IgD-negative memory B cell (primary cell): ENCODE data around the gene GCNT1. TPM values are rescaled to one million over a fixed set of nuclear protein-coding genes. Genes with fewer than 3 reads are reported as not detected.

Source experiments
- H3K27ac Mint-ChIP-seq, 3 donors: one replicate each; pipeline ENCODE4 v1.8.0; 2020 to 2022; ENCODE audit warnings: mild to moderate bottlenecking in 3 of 3, mixed read lengths in 3 of 3, moderate library complexity in 1 of 3
- H3K27me3 Mint-ChIP-seq: one replicate; pipeline ENCODE4 v1.8.0; 2021; ENCODE audit warnings: mixed read lengths
- H3K36me3 Mint-ChIP-seq: one replicate; pipeline ENCODE4 v1.8.0; 2020; ENCODE audit warnings: mild to moderate bottlenecking, mixed read lengths
- H3K4me1 Mint-ChIP-seq, 3 donors: one replicate each; pipeline ENCODE4 v1.8.0; 2020 to 2022; ENCODE audit warnings: mixed read lengths in 3 of 3, mild to moderate bottlenecking in 1 of 3
- H3K4me3 Mint-ChIP-seq, 4 donors: one replicate each; pipeline ENCODE4 v1.8.0; 2020 to 2022; ENCODE audit warnings: mild to moderate bottlenecking in 4 of 4, mixed read lengths in 4 of 4, moderate library complexity in 3 of 4
- H3K9me3 Mint-ChIP-seq, 3 donors: one replicate each; pipeline ENCODE4 v1.8.0; 2020 to 2021; ENCODE audit warnings: mixed read lengths in 3 of 3, mild to moderate bottlenecking in 1 of 3
- polyA plus RNA-seq: library from polyadenylated mRNA; unstranded; fragments of 300-500 nt; fragmentation: Illumina TruSeq; gene quantifications from one replicate; pipeline ENCODE4 v1.2.3, GENCODE V29; 2021

GCNT1 gene
- polyA plus RNA-seq = 4.6 TPM

- Mint-ChIP-seq H3K36me3 (no peaks in the 10 kb centered on the region), H3K27ac (peak within 1 kb of the TSS in 2 of 3 donors; percentile 1 to 23), H3K4me3 (peak within 1 kb of the TSS; percentile 90 to 95 (median 94)), H3K27me3 (peaks cover 37% of the 10 kb centered on the region), H3K9me3 (peaks cover 0 to 2% (median 0%) of the 10 kb centered on the region in 3 donors), H3K4me1 (peaks cover 22 to 33% (median 31%) of the 10 kb centered on the region in 3 donors)
Observed at GRCh38 chr9:76458903-76459693, at the start of gene GCNT1. GCNT1 (plus strand) TSS chr9:76459182; CDS start chr9:76502382, 43,200 bp downstream.

DNA sequence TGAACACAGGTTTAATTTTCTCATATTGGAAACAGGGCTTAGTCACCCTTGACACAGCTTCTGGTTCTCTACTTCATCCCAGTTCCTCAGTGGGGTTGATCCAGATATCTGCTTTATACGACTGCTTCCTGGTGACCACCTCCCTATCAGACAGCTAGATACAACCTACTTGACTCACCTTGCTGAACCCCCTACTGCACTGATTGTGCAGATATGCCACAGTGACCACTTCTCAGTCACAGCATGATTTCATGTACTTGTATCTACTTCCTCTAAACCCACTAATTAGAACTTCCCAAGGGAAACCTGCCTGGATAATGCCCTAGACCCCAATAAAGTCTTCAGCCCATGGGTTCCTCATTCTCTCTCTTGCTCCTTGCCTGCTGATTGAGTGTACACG is 46.3 kb upstream of the GCNT1 start:
- peaks cover 3 to 8% (median 4%) of the 10 kb centered on the region in 3 donors for H3K4me1 Mint-ChIP-seq
- H3K27ac Mint-ChIP-seq = no peak overlapping the region
- peaks cover 2% of the 10 kb centered on the region for H3K36me3 Mint-ChIP-seq
- peaks cover 2 to 12% (median 8%) of the 10 kb centered on the region in 3 donors for H3K9me3 Mint-ChIP-seq
- no peaks in the 10 kb centered on the region for H3K27me3 Mint-ChIP-seq
- no peak overlapping the region for H3K4me3 Mint-ChIP-seq

DNA sequence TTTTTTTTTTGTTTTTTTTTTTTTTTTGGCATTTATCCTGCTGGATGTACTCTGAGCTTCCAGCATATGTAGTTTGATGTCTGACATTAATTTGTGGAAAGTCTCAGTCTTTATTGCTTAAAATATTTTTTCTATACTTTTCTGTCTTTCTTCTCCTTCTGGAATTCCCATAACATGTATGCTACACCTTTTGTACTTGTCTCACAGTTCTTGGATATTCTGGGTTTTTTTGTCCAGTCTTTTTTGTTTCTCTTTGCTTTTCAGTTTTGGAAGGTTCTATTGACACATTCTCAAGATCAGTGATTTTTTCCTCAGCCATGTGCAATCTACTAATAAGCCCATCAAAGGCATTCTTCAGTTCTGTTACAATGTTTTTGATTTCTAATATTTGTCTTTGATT is 45.3 kb upstream of the GCNT1 start:
- Mint-ChIP-seq H3K27ac (peak overlapping the region in 1 of 3 donors; percentile 50), H3K4me3 (no peak overlapping the region), H3K4me1 (peaks cover under 1 to 2% (median under 1%) of the 10 kb centered on the region in 3 donors), H3K36me3 (peaks cover 2% of the 10 kb centered on the region), H3K27me3 (no peaks in the 10 kb centered on the region), H3K9me3 (peaks cover 2 to 12% (median 8%) of the 10 kb centered on the region in 3 donors)

DNA sequence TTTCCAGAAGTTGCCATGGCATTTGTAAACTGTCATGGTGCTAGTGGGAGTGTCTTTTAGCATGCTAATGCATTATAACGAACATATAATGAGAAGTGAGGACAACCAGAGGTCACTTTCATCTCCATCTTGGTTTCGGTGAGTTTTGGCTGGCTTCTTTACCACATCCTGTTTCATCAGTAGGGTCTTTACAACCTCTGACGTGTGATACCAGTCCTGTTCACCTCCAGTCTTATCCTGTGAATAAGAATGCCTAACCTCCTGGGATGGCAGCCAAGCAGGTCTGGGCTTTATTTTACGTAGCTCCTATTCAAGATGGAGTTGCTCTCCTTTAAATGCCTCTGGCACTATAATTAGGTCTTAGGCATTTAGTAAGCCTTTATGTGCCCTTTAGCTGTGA is 44.3 kb upstream of the GCNT1 start:
- Mint-ChIP-seq H3K27ac (no peak overlapping the region), H3K4me3 (peak overlapping the region in 1 of 4 donors; percentile 39)

GRCh38 chr9:76415154-76415553 is 43.8 kb upstream of the GCNT1 start:
- Mint-ChIP-seq H3K4me1 (no peaks in the 10 kb centered on the region), H3K27me3 (no peaks in the 10 kb centered on the region), H3K9me3 (peaks cover 2 to 12% (median 8%) of the 10 kb centered on the region in 3 donors), H3K36me3 (peaks cover 2% of the 10 kb centered on the region), H3K4me3 (peak overlapping the region in 1 of 4 donors; percentile 39), H3K27ac (no peak overlapping the region)

More for the DNA sequence above, 44.3 kb upstream of the GCNT1 start:
- peaks cover 2% of the 10 kb centered on the region for H3K36me3 Mint-ChIP-seq
- H3K9me3 Mint-ChIP-seq = peaks cover 2 to 12% (median 8%) of the 10 kb centered on the region in 3 donors
- no peaks in the 10 kb centered on the region for H3K4me1 Mint-ChIP-seq
- no peaks in the 10 kb centered on the region for H3K27me3 Mint-ChIP-seq

DNA sequence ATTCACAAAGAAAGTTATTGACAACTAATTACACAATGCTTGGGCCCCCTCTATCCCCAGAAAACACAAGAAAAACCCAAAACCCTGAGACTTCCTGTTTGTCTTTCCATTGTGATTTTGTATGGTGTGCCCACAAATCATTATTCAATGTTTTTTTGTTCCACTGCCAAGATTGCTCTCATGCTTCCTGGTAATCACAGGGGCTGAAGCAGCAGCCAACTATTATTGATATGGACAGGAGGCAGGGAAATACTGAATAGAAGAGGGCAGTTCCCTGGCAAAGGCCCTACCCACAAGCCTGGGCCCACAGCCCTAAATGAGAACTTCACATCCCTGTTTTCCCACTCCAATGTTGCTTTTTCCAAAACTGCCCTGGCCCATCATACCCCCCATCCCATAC is 43.3 kb upstream of the GCNT1 start:
- Mint-ChIP-seq H3K4me3 (peak overlapping the region in 1 of 4 donors; percentile 67), H3K4me1 (no peaks in the 10 kb centered on the region), H3K9me3 (peaks cover 2 to 12% (median 8%) of the 10 kb centered on the region in 3 donors), H3K36me3 (peaks cover 2% of the 10 kb centered on the region), H3K27me3 (no peaks in the 10 kb centered on the region), H3K27ac (no peak overlapping the region)

- H3K27ac Mint-ChIP-seq = no peak overlapping the region
- H3K9me3 Mint-ChIP-seq = peaks cover 2 to 12% (median 9%) of the 10 kb centered on the region in 3 donors
- no peak overlapping the region for H3K4me3 Mint-ChIP-seq
- no peaks in the 10 kb centered on the region for H3K4me1 Mint-ChIP-seq
- H3K27me3 Mint-ChIP-seq = no peaks in the 10 kb centered on the region
- peaks cover 2% of the 10 kb centered on the region for H3K36me3 Mint-ChIP-seq
Observed at GRCh38 chr9:76417394-76417793, 41.6 kb upstream of the GCNT1 start.

DNA sequence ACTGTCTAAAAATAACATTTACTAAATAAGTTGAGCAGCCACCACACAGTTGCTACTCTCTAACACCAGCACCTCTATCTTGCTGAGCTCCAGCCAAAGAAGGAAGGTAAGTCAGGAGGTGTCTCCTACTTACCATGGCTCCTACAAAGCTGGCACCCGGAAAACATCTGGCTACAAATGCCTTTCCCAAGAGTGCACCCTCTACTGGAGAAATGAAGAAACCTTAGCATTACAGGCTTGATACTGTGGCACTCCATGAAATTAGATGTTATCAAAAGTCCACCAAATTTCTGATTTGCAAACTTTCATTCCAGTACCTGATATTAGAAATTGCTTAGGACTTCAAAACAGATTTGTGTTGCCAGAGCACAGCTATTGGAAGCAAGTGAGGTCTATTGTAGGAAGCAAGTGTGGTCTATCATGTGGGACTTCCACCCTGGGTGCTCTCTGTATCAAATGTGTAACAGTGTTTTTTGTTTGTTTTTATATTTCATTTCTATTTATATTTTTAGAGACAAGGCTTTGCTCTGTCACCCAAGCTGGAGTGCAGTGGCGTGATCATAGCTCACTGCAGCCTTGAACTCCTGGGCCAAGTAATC is 39.1 kb upstream of the GCNT1 start:
- Mint-ChIP-seq H3K27me3 (no peaks in the 10 kb centered on the region), H3K36me3 (no peaks in the 10 kb centered on the region)

DNA sequence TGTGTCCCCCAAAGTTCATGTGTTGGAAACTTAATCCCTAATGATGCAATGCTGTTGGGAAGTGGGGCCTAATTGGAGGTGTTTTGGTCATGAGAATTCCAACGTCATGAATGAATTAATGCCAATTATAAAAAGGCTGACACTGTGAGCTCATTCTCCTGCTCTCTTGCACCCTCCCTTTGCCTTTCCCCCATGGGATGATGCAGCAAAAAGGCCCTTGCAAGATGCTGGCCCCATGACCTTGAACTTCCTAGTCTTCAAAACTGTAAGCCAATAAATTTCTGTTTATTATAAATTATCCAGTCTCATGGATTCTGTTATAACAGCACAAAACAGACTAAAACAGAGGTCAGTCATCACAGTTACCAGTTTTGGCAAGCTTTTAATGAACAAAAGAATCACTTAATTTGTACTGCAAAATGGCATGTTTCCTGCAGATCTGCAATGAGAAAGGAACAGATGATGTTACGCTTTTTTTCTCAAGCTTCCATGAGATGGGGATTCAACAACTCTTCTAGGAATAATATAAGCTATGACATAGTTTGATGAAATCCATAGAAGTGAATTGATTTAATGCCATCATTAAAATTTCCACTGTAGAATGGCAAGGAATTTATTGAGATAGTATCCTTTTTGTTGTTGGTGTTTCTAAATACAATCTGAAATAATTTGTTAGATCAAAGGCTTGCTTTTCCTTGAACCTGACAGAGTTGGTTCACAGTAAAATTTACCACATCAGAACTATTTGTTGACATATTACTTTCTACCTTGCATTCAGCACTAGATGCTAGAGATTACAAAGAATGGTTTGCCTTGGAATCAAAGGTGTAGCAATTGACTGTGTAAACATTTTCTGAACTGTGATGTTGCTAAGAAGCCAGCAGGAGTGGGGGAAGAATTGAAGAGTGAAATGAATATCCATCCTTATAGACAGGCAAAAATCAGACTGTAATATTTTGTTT is 35.5 kb upstream of the GCNT1 start:
- Mint-ChIP-seq H3K27me3 (no peaks in the 10 kb centered on the region), H3K9me3 (peaks cover 0 to 1% (median 0%) of the 10 kb centered on the region in 3 donors), H3K4me3 (no peak overlapping the region), H3K4me1 (no peaks in the 10 kb centered on the region), H3K27ac (no peak overlapping the region), H3K36me3 (peaks cover 3% of the 10 kb centered on the region)

More for the DNA sequence above, 39.1 kb upstream of the GCNT1 start:
- H3K27ac Mint-ChIP-seq = no peak overlapping the region
- H3K4me3 Mint-ChIP-seq = no peak overlapping the region
- H3K9me3 Mint-ChIP-seq = peaks cover 0 to 3% (median 0%) of the 10 kb centered on the region in 3 donors
- no peaks in the 10 kb centered on the region for H3K4me1 Mint-ChIP-seq

- Mint-ChIP-seq H3K4me3 (no peak overlapping the region), H3K9me3 (peaks cover 0 to 1% (median 0%) of the 10 kb centered on the region in 3 donors), H3K36me3 (peaks cover 3% of the 10 kb centered on the region), H3K27me3 (no peaks in the 10 kb centered on the region), H3K27ac (no peak overlapping the region), H3K4me1 (no peaks in the 10 kb centered on the region)
Observed at GRCh38 chr9:76424491-76424890, 34.5 kb upstream of the GCNT1 start.

DNA sequence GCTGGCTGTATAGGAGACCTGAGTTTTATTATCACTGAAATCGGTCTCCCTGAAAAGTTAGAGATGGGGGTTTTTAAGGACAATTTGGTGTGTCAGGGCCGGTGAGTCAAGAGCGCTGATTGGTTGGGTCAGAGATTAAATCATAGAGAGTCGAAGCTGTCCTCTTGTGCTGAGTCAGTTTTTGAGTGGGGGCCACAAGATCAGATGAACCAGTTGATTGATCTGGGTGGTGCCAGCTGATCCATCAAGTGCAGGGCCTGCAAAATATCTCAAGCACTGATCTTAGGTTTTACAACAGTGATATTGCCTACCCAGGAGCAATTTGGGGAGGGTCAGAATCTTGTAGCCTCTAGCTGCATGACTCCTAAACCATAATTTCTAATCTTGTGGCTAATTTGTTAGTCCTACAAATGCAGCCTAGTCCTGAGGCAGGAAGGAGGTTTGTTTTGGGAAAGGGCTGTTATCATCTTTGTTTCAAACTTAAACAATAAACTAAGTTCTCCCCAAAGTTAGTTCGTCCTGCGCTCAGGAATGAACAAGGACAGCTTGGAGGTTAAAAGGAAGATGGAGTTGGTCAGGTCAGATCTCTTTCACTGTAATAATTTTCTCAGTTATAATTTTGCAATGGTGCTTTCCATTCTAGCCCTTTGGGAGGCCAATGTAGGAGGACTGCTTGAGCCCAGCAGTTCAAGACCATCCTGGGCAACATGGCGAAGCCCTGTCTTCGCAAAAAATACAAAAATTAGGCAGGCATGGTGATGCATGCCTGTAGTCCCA is 33.1 kb upstream of the GCNT1 start:
- Mint-ChIP-seq H3K4me1 (no peaks in the 10 kb centered on the region), H3K27ac (no peak overlapping the region), H3K27me3 (no peaks in the 10 kb centered on the region), H3K4me3 (no peak overlapping the region), H3K9me3 (peaks cover 0 to 1% (median 0%) of the 10 kb centered on the region in 3 donors), H3K36me3 (peaks cover 3% of the 10 kb centered on the region)

DNA sequence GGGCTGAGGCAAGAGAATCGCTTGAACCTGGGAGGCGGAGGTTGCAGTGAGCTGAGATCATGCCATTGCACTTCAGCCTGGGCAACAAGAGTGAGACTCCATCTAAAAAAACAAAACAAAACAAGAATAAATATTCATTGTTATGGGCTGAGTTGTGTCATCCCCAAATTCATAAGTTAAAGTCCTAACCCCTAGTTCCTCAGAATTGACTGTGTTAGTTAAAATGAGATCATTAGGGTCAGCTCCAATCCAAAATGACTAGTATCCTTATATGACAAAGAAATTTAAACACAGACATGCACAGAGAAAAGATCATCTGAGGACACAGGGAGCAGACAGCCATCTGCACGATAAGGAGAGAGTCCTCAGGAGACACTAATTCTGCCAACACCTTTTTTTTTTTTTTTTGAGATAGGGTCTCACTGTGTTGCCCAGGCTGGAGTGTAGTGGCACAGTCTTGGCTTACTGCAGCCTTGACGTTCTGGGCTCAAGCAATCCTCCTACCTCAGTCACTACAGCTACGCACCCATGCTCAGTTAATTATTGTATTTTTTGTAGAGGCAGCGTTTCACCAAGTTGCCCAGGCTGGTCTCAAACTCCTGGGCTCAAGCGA is 32.1 kb upstream of the GCNT1 start:
- peaks cover 3% of the 10 kb centered on the region for H3K36me3 Mint-ChIP-seq
- H3K27ac Mint-ChIP-seq = no peak overlapping the region
- no peak overlapping the region for H3K4me3 Mint-ChIP-seq
- H3K9me3 Mint-ChIP-seq = no peaks in the 10 kb centered on the region
- no peaks in the 10 kb centered on the region for H3K27me3 Mint-ChIP-seq
- H3K4me1 Mint-ChIP-seq = no peaks in the 10 kb centered on the region

- Mint-ChIP-seq H3K4me1 (no peaks in the 10 kb centered on the region), H3K4me3 (no peak overlapping the region), H3K27ac (no peak overlapping the region), H3K9me3 (no peaks in the 10 kb centered on the region), H3K27me3 (peaks cover 1% of the 10 kb centered on the region), H3K36me3 (no peaks in the 10 kb centered on the region)
Observed at GRCh38 chr9:76431601-76432000, 27.4 kb upstream of the GCNT1 start.

DNA sequence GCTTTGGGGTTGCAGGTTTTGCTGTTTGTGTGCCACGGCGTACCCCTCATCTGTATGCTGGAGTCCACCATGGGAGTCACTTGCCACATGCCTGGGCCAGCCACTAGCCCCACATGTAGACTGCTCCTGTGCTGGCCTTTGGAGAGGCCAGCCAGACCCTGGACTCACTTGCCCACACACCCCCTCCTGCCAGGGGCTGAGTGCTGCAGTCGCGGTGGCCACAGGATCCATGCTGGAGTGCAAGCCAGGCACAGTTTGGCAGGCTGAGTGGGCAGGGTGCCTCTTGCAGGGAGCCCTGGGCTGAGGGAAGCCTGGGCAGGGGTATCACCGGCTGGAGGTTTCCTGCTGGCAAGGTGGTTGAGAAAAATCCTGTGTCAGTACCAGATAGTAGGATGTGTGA is 25.6 kb upstream of the GCNT1 start:
- Mint-ChIP-seq H3K36me3 (no peaks in the 10 kb centered on the region), H3K9me3 (no peaks in the 10 kb centered on the region), H3K4me1 (peaks cover 0 to 3% (median 2%) of the 10 kb centered on the region in 3 donors), H3K4me3 (no peak overlapping the region), H3K27me3 (peaks cover 1% of the 10 kb centered on the region), H3K27ac (no peak overlapping the region)
